ES-I3 (cell line): Measurements from ENCODE around the gene AUTS2.

Experiments used
- H3K36me3 ChIP-seq: 2 replicates; pipeline ENCODE4 v1.6.1; 2013; ENCODE audit warnings: mild to moderate bottlenecking, low read length, control low read depth, moderate library complexity; ENCODE audit not compliant: insufficient read depth
- H3K4me1 ChIP-seq: 2 replicates; pipeline ENCODE4 v1.6.1; 2013; ENCODE audit warnings: mild to moderate bottlenecking, control low read depth, low read length; ENCODE audit not compliant: insufficient read depth
- H3K9ac ChIP-seq: 2 replicates; pipeline ENCODE4 v1.6.1; 2013; ENCODE audit warnings: low read depth, mild to moderate bottlenecking, low read length, moderate library complexity
- H3K9me3 ChIP-seq: 2 replicates; pipeline ENCODE4 v1.6.1; 2013; ENCODE audit warnings: mild to moderate bottlenecking, low read length, moderate library complexity; ENCODE audit not compliant: control insufficient read depth, insufficient read depth

The AUTS2 gene

DNA sequence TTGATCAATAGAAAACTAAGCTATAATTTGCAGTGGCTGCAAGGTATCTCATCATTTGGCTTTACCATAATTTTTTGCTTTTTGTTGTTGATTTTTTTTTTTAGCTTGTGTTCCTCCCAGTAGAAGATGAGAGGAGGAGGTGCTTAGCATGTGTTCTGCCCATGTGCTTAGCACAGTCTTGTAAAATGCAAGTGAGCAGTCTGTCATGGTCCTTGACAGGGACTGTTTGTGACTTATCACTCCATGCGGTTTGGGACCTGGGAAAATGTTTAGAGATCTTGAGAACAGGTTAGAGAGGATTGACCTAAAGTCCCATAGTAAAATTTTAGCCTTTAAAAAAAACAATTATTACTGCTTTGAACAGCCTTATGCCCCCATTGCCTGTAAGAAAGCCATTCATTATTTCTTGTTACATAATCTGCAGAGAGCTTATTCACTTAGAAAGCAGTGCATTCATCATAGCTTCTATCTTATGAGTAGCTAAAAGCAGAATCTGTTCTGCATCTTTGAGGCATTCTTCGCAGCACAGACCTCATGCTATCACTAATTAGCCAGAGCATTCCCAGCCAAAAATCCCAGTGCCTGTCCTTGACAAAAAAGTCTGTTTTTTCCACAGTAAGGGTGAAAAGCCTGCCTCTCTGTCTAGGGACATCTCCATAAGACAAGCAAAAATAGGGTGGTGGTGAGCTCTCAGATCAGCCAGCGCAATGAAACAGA is 784.9 kb downstream of the AUTS2 start:
- Histone ChIP-seq H3K4me1 (no peaks in the 10 kb centered on the region), H3K36me3 (no peaks in the 10 kb centered on the region), H3K9me3 (no peaks in the 10 kb centered on the region; the same call in 1 of the 2 replicates), H3K9ac (no peak overlapping the region)

DNA sequence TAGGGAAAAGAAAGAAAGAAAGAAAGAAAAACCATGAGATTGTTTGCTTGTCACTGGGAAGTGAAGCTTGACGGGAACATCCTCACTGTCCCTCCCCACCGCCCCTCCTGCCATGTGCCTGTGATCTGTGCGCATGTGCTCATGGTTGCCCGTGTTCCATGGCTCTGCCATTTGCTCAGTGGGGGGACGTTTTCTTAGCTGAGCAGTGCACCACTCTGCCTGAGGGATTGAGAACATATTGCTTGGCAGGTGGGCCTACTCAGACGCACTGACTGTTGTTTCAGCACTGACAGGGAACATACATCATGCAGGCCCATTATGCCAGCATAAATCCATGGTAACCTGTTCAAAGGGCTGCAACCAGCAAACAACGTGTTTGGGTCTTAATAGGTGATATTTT is 785.7 kb downstream of the AUTS2 start:
- Histone ChIP-seq H3K36me3 (no peaks in the 10 kb centered on the region), H3K9ac (no peak overlapping the region), H3K4me1 (no peaks in the 10 kb centered on the region), H3K9me3 (no peaks in the 10 kb centered on the region; the same call in 1 of the 2 replicates)

DNA sequence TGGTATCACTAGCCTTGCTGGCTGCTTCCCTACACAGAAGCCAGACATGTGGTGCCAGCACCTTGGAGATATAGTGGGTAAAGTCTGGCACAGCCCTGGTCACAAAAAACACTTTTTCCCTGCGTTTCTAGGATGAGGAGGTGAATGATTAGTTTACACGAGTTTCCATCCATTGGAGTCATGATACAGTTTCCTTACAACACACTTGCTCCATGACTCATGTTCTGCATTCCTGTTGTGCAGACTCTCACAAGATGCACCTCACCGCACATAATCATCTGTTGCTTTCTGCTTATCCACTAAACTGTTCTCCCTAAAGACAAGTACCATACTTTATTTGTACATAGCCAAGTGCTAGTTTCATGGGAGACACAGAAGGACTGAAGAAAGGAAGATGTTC is 786.6 kb downstream of the AUTS2 start:
- H3K9ac ChIP-seq = no peak overlapping the region
- H3K9me3 ChIP-seq = no peaks in the 10 kb centered on the region; the same call in 1 of the 2 replicates
- H3K36me3 ChIP-seq = no peaks in the 10 kb centered on the region
- H3K4me1 ChIP-seq = no peaks in the 10 kb centered on the region

DNA sequence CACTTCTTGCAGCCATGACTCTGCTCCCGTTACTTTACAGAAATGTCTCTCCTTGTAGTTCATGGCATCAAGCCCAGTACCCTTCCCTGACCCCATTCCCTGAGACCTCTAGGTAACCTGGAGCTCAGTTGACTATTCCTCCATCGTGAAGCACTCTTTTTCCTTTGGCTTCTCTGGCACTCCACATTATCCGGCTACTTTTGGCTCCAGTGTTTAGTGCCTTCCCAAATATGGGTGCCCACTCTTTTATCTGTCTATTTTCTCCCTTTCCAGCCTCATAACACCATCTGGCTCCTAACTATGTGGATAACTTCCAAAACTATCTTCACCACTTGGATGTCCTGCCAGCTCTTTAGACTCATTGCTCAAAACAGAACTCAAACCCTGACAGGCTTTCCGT is 788.9 kb downstream of the AUTS2 start:
- no peaks in the 10 kb centered on the region for H3K9me3 ChIP-seq
- H3K4me1 ChIP-seq = no peaks in the 10 kb centered on the region
- no peak overlapping the region for H3K9ac ChIP-seq
- H3K36me3 ChIP-seq = no peaks in the 10 kb centered on the region

DNA sequence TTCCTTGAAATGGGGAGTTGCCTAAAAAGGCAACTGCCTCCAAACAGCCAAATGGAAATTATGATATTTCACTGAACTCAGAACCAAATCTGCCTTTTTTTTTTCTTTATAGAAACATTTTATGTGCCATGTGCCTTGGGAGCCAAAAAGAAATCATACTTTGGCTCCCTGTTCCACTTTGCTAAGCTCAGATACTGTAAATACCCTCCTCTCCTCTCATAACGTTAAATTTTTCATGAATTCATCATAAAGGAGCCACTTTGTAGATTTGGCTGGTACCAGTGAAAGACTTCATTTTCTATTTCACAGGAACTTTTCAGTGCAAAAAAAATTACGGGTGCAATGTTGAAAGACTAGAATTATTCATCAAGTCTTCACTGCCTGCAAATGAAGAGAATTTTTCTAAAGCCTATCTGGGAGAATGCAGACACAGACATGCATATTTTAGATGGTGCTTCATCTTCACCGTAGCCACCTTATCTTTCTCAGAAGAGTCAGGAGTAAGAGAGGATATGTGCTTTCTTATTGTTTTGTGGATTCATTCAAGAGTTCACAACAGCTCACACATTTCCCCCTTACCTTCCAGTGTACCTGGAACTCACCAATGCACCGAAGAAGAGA is 791.4 kb downstream of the AUTS2 start:
- Histone ChIP-seq H3K4me1 (0 out of 2 replicates have a peak, but pooled peaks cover 7% of the 10 kb centered on the region), H3K9ac (no peak overlapping the region), H3K9me3 (no peaks in the 10 kb centered on the region), H3K36me3 (no peaks in the 10 kb centered on the region)

DNA sequence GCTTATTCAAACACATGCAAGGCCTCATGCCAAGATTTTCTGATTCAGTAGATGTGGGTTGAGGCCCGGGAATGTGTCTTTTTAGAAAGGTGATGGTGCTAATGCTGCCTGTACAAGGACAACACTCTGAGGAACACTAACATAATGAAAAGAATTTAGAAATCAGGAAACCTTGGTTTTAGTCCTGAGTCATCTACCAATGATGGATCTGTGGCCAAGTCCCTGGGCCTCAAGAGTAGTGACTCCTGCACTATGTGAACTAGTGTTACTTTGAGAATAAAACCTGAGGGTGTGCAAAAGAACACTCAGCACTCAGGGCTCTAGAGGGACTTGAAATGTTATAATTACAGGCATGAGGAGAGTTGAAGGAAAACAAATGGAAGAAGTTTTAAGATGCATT is 792.0 kb downstream of the AUTS2 start:
- H3K9ac ChIP-seq = no peak overlapping the region
- 0 out of 2 replicates have a peak, but pooled peaks cover 7% of the 10 kb centered on the region for H3K4me1 ChIP-seq
- H3K9me3 ChIP-seq = no peaks in the 10 kb centered on the region
- H3K36me3 ChIP-seq = no peaks in the 10 kb centered on the region

DNA sequence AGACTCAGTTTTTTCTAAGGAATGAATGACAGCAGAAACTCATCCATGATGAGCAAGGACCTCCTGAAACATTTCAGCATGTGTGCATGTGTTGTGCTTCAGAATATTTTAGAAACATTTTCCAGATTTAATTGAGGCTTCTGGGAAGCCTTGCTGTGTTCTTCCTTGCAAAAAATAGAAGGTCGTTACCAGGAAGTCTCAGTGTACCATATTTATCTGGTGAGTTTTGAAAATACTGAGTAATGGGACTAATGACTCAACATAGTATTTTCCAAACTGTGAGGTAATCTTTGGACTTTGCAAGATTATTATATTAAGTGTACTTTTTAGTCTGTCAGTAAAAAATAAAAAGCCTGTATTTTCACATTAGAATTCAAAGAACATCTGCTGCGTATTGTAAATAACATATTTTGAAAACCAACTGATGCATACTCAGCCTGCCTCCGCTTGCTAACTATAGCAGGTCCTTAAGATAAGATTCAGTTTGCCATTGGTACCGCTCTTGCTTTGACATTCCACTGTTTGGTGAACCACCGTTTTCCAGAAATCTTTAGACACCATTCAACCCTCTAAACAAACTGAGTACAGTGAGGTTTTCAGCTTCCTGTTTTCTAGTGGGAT is 794.1 kb downstream of the AUTS2 start:
- no peaks in the 10 kb centered on the region for H3K36me3 ChIP-seq

DNA sequence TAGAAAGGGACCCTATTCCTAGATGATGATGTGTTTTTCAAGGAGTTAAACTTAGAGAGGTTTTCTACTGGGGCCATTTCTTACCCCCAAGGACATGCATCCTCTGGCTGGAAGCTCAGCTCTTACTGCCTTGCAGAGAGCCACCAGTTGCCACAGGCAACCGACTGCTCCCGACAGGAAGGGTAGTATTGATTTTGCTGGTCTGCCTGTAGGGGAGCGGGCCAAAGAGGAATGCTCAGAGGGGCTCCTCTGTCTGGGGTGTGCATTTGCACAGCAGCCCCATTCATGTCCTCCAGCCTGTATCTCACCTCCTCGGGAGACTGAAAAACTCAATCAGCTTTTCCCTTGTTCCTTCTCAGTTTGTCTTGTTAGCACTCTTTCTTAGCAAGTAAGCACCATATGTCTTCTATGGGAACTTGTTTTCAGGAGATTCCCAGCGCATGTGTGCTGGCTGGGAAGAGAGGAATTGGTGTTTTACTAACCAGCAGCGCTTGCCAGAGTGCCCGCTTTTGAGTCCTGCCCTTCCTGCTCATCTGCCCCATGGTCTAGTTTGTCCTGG is 794.7 kb downstream of the AUTS2 start:
- Histone ChIP-seq H3K9me3 (no peaks in the 10 kb centered on the region), H3K36me3 (no peaks in the 10 kb centered on the region), H3K4me1 (0 out of 2 replicates have a peak, but pooled peaks cover 7% of the 10 kb centered on the region), H3K9ac (no peak overlapping the region)

More for the DNA sequence above, 794.1 kb downstream of the AUTS2 start:
- Histone ChIP-seq H3K9ac (no peak overlapping the region), H3K4me1 (0 out of 2 replicates have a peak, but pooled peaks cover 7% of the 10 kb centered on the region), H3K9me3 (no peaks in the 10 kb centered on the region)

DNA sequence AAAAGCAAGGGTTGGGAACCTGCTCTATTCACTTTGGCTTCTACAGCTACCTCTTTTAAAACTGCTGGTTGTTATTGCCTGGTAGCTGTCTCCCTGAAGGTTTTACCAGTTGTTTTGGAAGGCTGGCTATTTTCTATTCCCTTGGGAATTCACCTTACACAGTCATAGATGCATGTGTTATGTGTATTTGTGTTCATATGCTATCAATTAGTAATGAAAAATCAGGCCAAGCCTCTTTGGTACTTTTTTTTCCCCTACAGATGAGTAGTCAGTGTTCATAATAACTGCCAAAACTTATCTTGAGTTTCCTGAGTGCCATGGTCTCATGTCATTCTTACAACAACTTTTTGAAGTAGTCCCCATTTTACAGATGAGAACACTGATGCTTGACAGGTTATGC is 795.7 kb downstream of the AUTS2 start:
- no peaks in the 10 kb centered on the region for H3K36me3 ChIP-seq
- no peaks in the 10 kb centered on the region for H3K9me3 ChIP-seq
- no peak overlapping the region for H3K9ac ChIP-seq
- 0 out of 2 replicates have a peak, but pooled peaks cover 7% of the 10 kb centered on the region for H3K4me1 ChIP-seq

DNA sequence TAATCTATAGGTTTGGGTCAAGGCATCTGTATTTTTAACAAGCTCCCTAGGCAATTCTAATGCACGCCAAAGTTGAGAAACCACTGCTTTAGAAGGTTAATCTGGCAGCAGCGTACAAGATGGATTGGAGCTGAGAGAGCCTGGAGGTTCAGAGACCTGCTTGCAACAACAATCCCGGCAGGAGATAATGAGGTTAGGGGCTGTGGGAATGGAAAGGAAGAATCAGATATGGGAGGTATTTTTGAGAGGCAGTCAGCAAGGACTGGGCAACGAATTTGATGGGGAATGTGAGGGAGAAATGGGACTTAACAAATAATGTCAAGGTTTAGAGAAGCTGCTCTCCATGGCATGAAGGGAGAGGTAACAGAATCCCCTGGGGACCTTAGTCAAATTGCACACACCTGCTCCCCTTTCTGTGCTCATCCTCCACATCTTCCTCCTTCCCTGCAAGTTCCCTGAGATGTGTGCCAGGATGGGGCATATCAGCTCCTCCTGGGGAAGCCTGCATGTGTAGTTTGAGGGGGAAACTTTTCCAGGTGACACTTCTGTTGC is 802.6 kb downstream of the AUTS2 start:
- H3K9ac ChIP-seq = no peak overlapping the region
- H3K36me3 ChIP-seq = no peaks in the 10 kb centered on the region
- no peaks in the 10 kb centered on the region; the same call in 1 of the 2 replicates for H3K4me1 ChIP-seq
- H3K9me3 ChIP-seq = no peaks in the 10 kb centered on the region

DNA sequence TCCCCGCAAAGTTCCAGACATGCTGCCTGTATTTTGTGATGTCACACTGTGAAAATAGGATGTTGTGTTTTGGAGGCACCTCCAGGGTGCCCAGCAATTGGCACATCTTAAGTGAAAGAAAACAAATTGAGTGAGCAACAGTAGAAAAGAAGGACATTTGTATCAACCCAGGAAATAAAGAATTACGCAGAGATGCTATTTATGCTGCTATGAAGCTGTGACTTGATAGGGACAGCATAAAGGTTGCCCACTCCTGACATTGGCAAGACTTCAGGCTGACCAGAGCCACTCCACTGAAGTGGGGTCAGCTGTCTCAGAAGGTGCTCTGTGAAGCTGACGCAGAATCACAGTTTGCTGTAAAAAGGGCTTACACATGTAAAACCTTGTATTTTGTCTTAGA is 803.8 kb downstream of the AUTS2 start:
- Histone ChIP-seq H3K9ac (no peak overlapping the region), H3K36me3 (no peaks in the 10 kb centered on the region), H3K4me1 (no peaks in the 10 kb centered on the region; the same call in 1 of the 2 replicates), H3K9me3 (no peaks in the 10 kb centered on the region)

DNA sequence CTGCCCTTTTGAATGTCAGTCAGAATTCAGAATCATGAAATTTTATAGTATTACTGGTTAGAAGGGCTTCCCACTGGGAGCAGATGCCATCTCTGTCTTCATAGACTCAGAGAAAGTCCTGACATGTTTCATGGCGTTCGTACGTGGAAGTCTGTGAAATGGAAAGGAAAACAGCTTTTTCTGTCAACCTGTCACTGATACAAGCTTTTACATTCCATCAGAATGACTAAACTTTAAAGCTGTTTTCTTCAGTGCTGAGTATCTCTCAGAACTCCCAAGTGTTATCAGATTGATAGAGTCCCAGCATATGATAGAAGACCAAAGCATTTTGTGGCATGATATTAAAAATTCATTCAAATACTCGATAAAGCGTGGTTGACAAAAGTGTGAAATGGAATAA is 807.0 kb downstream of the AUTS2 start:
- H3K9me3 ChIP-seq = no peaks in the 10 kb centered on the region
- H3K4me1 ChIP-seq = no peaks in the 10 kb centered on the region; the same call in 1 of the 2 replicates
- no peak overlapping the region for H3K9ac ChIP-seq
- no peaks in the 10 kb centered on the region for H3K36me3 ChIP-seq

DNA sequence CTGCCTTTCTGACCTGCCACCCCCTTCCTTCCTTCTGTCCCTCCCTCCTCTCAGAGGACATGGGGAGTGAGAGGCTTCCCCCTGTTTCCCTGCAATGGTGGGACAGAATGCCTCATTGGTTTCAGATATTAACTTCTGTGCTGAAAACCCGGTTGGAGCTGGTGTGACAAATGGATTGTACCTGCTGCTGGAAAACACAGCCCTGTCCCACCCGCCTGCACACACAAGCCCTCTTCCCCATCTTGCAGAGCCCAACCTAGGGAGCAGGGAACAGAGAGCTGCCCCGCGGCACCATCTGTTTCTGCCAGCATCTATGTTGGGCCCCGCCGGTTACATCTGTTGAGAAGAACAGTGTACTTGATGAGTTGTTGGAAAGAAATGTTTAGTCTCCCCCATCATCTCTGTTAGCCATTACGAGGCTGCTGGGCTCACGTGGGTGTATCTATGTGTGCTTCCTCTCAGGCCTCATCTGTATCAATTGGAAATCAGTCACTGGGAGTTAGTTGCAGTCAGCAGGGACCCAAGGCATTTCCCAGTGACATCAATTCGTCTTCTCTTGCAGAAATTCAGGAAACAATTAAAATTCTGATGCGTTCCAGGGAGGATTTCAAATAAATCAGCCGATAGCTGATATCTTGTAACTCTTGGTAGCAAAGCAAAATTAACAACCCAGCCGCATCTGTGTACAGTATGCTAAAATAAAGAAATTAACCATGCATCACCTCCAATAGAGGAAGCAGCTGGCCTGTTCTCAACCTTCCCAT is 808.1 kb downstream of the AUTS2 start:
- Histone ChIP-seq H3K9ac (no peak overlapping the region), H3K4me1 (no peaks in the 10 kb centered on the region; the same call in 1 of the 2 replicates), H3K36me3 (no peaks in the 10 kb centered on the region), H3K9me3 (no peaks in the 10 kb centered on the region)

DNA sequence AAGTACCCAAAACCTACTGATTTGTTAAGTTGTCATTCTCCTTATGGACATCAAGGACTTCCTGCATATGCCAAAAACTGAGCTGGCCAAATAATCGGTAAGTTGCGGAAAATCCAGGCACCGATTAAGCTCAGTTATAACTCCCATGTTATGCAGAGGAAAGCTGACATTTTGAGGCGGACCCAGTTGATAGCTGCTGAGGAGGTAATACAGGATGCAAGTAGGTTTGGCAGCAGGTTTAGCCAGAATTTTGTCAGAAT is 808.6 kb downstream of the AUTS2 start:
- Histone ChIP-seq H3K4me1 (no peaks in the 10 kb centered on the region; the same call in 1 of the 2 replicates), H3K9ac (no peak overlapping the region), H3K9me3 (no peaks in the 10 kb centered on the region)

More for the DNA sequence above, 808.6 kb downstream of the AUTS2 start:
- H3K36me3 ChIP-seq = no peaks in the 10 kb centered on the region
